ENCODE data around the gene HAPLN2.
"Not testable (repeated sequence)": the region's sequence is repeated elsewhere in the genome, so short reads cannot be mapped to it uniquely, and the experiment has no call there.

HAPLN2 gene

DNA sequence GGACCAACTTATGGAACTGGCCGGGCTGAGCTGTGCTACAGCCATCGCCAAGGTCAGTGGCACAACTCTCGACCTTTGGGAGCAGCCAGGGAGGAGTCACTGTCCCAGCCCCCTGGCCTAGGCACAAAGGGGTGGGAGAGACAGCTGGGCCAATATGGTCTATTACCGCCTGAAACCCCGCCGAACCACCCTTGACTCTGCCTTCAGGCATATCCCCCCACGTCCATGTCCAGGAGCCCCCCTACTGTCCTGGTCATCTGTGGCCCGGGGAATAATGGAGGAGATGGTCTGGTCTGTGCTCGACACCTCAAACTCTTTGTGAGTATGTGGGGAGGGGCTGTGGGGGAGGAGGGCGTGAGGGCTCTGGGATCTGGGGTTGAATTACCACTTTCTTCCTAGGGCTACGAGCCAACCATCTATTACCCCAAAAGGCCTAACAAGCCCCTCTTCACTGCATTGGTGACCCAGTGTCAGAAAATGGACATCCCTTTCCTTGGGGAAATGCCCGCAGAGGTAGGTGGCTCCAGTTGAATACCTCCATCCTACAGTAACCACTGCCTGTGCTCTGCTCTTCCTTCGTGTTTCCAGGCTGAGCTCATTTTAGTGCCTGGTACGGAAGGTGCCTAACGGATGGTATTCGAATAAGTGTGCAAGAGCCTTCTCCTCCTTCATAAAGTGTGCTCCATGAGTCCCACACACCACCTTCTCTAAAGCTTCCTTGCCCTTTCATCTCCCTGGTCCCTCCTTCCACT is 26.9 kb upstream of the HAPLN2 start:
- no peak for DNase-seq

DNA sequence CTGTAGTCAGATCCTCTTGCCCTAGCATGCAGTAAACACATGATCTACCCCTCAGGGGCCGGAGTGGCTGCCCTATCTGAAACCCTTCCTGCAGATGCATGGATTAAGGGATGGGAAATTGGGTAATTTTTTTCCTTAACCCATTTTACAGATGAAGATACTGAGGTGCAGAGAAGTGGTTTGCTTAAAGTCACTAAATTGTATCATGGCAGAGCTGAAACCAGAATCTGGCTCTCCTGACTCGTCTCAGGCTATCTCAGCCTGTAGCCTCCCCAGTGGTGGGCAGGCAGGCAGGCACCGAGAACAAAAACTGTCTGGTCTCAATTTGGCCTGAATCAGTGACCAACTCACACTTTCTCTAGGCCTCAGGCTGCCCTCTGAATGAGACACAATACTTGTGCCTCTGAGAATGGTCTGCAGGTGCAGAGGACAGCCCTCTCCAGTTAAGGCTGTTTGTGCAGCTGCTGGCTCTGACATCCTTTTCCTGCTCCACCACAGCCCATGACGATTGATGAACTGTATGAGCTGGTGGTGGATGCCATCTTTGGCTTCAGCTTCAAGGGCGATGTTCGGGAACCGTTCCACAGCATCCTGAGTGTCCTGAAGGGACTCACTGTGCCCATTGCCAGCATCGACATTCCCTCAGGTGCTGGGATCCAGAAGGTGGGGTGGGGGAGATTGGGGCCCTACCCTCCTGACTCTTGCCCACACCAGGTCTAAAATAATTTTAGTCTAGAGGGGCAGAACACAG is 26.1 kb upstream of the HAPLN2 start:
- DNase-seq = no peak

DNA sequence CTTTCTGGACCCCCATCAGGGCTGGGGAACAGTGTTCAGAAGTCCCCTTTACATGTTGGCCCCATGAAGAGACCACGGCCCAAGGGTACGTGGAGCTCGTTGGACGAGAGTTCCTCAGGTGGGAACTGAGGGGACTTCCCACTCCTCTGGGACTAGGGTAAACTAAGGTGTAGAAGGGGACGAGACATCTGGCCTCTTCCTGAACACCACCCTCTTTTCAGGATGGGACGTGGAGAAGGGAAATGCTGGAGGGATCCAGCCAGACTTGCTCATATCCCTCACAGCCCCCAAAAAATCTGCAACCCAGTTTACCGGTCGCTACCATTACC is 25.6 kb upstream of the HAPLN2 start:
- no peak for DNase-seq

DNA sequence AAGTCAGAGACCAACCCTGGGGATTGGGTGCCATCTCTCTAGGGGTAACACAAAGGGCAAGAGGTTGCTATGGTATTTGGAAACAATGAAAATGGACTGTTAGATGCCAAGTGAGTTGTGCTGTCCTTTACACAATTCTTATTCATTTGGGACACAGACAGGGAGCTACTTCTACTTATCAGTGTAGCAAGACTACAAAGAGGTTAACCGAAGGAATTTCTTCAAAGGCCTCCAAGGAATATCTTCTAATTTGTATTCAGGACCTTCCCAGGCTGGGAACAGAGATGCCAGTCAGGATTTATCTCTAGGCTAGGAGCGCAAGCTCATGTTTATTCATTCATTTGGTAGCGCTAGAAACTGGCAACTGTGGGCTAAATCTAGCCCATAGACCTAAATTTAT is 25.0 kb upstream of the HAPLN2 start:
- DNase-seq = no peak

DNA sequence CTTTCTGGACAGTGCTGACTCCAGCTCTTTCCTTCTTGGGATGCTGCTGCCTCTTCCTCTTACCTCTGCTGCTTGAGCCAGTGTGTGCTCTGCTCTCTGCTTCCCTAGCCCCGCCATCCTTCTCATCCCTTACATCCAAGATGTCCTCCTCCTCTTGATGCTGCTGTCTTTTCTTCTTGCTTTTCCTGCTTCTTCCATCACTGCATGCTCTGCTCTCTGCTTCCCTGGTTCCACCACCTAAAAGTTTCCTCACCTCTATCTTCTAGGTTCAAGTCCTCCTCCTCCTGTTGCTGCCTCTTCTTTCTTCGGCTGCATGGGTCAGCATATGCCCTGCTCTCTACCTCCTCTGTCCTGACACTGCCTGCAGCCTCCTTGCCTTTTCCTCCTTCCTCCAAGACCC is 24.2 kb upstream of the HAPLN2 start:
- DNase-seq = no peak

DNA sequence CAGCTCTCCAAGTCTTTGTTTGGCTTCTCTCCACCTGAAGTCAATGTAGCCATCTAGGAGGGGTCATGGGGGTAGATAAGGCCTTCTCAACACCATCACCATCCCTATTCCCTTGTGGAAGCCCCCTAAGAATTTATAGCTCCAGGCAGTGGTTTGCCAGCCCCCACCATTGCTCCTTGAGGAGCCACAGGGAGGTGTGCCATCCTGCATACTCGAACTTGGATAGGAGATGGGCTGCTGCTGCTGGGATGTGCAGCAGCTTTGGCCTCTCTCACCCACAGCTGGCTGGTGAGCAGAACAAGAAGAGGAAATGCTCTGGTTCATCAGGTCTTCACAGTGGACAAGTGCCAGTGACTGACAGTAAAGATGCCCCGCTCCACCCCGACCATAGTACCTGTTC is 22.8 kb upstream of the HAPLN2 start:
- DNase-seq = no peak

DNA sequence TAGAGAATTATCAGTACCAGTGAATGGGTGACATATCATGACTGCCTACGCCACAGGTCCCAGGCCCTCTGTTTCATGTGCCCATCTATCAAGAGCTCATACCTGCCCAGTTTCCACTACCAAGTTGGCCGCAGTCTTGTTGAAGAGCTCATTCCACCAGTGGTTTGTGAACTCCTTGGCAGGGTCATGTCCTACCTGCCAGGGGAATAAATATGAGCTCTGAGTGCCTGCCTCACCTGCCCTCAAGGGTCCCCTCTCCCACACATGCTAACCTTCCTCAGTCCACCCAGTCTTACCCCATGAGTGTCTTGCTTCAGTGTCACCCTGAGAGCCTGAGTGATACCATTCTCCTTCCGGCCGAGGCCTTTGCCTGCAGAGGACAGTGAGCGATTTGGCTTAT is 21.1 kb upstream of the HAPLN2 start:
- no peak for DNase-seq

DNA sequence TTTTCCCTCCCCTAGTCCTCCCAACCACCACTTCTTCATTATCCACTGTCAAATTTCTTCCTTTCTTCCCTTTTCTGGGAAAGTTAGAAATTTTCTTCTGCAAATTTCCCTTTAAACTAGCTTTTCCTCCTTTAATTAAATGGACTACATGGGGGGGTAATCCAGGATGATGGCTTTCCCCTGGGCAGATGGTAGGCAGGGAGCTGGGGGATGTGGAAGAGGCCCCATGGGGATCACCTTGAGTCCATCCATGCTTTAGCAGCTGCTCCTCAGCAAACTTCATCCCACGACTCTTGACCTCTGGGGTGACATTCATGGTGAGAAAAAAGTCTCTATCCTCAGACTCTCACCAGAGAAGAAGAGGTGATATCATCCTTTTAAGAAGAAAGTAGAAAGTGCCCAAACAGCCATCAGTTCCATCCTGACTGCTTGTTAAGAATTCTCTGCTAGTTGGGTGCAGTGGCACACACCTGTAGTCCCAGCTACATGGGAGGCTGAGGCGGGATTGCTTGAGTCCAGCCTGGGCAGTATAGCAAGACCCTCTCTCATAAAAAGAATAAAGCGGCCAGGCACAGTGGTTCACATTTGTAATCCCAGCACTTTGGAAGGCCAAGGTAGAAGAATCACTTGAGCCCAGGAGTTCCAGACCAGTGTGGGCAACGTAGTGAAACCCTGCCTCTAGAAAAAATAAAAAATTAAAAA is 20.3 kb upstream of the HAPLN2 start:
- DNase-seq = no peak

DNA sequence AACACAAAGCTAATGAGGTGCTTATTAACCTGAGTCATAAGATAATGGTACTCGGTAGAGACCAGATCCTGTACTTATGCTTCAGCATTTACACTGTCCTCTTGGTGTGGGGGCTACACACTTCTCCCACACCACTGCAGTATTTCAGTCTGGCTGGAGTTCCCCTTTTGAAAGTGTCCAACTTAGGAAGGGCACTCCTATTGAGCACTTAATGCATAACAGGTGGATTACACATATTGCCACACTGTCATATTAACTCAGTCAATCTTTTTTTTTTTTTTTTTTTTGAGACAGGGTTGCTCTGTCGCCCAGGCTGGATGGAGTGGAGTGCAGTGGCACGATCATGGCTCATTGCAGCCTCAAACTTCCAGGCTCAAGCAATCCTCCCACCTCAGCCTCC is 19.4 kb upstream of the HAPLN2 start:
- no peak for DNase-seq

DNA sequence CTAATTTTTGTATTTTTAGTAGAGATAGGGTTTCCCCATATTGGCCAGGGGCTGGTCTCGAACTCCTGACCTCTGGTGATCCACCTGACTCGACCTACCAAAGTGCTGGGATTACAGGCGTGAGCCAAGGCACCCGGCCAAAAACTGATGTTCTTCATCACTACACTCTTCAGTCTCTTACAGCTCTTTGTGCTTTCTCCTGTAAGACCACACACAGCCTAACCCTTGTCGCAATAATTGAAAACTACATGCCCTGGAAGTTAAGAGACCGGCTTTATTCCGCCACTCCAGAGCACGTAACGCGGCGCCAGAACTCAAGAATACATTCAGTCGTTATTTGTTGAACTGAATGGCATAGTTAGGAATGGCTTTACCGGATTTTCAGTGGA is 18.5 kb upstream of the HAPLN2 start:
- no peak for DNase-seq

DNA sequence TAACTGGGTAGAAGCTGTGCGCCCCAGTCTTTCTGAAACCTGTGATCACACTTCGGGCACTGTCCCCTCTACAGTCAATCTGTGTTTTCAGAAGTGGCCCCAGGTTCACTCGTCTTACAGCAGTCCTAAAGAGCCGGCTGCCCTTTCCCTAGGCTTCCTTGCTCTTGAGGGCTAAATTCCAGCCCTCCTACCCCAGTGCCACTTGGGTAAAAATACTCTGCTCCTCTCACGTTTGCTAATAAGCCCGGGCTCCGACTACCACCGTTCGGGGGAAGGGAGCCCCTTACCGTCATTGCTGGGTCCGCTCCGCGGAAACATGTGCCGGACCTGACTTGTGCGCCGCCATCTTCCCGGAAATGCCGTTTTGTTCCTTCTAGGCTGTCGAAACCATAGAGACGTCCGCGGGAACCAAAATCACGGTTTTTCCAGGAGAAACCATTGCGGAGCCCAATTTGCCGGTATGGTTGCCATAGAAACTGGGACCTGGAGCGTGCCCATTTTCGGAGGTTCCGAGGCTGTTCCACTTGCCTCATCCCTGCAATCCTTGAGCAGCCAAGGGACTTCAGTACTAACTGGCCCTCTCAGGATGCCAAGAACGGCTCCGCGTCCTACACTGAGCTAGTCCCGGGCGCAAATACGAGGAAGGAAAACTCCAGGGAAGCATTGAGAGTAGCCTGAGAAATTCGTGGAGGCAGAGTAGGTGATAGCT is 17.9 kb upstream of the HAPLN2 start, which contains the start of gene GPATCH4:
GPATCH4 (minus strand) TSS at position 358 of the 709 bp plus-strand sequence.
- peak; percentile 62 for DNase-seq

DNA sequence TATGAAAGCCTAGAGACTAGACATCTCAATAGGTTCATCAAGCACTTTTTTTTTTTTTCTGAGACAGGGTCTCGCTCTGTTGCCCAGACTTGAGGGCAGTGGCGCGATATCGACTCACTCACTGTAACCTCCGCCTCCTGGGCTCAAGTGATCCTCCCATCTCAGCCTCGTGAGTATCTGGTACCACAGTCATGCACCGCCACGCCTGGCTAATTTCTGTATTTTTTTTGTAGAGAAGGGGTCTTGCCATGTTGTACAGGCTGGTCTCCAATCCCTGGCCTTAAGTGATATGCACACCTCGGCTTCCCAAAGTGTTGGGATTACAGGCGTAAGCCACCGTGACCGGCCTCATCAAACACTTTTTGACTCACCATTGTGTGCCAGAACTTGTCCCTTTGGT is 17.3 kb upstream of the HAPLN2 start:
- no peak for DNase-seq

DNA sequence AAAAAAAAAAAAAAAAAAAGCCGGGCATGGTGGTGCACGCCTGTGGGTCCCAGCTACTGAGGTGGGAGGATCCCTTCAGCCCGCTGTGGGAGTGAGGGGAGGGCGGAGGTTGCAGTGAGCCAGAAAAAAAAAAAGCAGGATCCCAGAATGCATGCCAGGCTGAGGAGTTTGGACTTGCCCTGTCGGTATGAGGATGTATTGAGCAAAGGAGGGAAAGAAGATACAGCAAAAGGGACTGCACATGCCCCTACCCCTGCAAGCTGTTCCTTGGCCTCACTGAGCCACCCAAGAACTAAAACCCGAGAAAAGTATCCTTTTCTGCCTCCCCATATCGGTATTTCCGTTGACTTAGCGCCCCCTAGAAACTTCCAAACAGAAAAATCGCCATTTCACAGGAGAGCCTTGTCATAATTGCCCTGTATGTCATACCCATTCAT is 16.6 kb upstream of the HAPLN2 start:
- no peak for DNase-seq

DNA sequence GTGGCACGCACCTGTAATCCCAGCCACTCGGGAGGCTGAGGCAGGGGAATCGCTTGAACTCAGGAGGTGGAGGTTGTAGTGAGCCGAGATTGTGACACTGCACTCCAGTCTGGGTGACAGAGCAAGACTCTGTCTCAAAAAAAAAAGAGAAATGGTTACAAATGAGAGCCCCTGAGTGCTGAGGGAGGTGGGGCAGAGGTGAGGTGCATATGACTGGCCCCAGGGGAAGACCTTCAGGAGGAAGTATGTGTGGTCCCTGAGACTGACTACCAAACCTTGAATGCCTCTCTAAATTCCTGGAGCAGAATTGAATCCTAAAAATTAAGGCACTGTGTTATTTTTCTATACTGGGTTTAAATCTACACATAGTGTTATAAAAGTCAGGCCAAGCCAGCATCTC is 11.9 kb upstream of the HAPLN2 start:
- DNase-seq = not testable (repeated sequence)

DNA sequence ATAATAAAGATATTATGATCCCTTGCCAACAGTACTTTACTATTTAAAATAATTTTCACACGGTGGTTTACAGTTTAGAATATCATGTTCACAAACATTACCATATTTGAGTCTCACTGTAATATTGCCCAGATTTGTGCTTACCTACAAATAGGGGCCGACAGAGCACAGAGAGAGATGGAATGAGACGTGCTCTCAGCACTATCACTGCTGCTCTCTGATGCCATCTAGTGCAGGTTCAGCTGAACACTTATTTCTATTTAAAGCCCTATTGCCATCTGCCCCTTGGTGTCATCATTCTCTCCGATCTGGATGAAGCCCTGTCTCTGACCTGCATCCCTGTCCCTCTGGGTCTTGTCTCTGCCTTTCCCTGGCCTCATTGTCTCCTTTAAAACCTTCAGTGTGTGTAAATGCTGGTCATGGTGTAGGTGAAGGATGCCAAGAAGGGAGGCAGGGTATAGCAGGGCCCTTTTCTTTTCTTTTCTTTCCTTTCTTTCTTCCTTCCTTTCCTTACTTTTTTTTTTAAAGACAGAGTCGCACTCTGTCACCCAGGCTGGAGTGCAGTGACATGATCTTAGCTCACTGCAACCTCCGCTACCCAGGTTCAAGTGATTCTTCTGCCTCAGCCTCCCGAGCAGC is 11.1 kb upstream of the HAPLN2 start:
- peak; percentile 58 for DNase-seq

DNA sequence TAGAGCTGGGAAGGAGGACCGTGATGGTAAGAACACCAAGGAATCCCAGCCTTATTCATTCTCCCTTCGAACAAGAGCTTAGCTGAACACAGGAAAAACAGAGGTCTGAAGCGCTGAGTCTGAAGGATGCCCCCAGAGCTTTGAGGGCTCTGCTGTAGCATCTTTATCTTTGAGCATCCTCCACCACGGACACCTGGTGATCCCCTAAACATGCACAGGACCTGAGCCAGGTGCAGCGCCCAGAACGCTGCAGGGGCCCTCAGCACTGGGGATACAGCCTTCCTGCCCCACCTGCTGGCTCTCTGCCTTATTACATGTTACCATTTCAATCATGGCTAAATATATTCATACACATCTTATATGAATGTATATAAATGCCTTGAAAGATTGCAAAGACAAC is 10.2 kb upstream of the HAPLN2 start:
- peak; percentile 61 for DNase-seq

DNA sequence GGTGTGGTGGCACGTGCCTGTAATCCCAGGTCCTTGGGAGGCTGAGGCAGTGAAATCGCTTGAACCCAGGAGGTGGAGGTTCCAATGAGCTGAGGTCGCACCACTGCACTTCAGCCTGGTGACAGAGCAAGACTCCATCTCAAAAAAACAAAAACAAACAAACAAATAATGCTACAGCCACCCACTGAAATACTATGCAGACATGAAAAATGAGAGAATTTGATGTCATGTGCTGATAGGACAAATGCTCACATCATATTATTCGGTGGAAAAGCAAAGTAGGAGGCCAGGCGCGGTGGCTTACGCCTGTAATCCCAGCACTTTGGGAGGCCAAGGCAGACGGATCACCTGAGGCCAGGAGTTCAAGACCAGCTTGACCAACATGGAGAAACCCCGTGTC is 9.1 kb upstream of the HAPLN2 start:
- not testable (repeated sequence) for DNase-seq

DNA sequence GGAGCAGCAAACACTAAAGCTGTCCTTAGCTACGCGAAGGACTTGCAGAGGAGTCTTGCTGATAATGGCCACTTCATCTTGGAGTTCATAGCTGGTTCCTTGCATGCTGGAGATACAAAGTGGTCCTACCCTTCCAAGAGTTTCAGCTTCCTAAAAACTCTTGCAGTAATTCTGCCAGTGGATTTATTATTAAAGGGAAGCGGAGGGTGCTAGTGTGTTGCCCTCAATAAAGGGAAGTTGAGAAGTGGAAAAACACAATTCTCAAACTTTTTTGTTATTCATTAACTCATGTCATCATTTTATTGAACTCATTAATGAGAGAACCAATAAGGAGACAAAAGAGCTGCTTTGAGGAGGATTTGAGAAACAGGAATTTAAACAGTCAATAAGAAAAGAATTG is 6.5 kb upstream of the HAPLN2 start:
- DNase-seq = no peak

DNA sequence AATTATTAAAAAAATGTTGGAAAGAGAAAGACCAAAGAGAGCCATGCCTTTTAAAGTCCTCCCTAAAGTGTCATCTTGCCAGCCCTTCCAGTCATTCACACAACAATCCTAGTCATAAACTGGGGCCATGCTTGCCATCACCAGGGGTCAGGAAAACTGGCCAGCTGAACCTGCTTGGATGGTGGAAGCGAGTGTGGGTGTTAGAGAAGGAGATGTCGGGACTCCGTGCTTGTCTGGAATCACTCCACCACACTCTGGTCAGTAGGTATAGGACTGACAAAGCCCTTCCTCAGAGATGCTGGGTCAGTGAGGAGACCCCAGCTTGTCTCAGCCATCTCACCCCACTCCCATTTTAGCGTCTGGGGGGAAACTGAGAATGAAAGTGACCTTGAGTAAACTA is 3.3 kb upstream of the HAPLN2 start:
- no peak for DNase-seq

DNA sequence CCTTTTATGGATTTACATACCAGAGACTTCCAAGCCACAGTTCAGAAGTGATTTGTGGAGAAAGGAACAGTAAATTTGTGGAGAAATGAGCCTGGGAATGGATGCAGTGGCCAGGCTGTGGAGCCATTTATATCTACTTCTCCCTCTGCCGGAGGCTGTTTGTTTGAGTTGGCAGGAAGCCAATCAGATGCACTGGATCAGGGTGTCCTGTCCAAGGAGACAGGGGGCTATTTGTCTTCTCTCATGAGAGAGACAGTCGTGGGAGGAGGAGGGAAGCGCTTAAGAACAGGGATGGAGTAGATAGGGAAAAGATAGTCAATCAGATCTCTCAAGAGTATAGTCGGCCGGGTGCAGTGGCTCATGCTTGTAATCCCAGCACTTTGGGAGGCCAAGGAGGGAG is 2.8 kb upstream of the HAPLN2 start:
- no peak for DNase-seq

DNA sequence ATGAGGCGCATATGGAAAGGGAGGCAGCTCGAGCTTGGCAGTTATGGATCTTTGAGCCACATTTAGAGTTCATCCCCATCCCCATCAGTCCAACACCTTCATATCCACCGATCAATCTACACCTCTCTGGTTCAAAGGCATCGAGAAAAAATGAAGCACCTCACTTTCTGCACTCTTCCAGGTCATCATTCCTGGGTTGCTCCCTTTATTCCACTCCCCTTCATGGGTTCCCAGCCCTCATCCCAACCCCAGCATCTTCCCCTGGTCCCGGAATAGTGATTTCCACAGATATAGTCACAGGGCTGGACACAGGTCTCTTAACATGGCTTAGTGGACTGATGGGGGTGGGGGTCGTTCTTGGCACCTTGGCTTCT is 354 bp downstream of the HAPLN2 start:
- DNase-seq = no peak

DNA sequence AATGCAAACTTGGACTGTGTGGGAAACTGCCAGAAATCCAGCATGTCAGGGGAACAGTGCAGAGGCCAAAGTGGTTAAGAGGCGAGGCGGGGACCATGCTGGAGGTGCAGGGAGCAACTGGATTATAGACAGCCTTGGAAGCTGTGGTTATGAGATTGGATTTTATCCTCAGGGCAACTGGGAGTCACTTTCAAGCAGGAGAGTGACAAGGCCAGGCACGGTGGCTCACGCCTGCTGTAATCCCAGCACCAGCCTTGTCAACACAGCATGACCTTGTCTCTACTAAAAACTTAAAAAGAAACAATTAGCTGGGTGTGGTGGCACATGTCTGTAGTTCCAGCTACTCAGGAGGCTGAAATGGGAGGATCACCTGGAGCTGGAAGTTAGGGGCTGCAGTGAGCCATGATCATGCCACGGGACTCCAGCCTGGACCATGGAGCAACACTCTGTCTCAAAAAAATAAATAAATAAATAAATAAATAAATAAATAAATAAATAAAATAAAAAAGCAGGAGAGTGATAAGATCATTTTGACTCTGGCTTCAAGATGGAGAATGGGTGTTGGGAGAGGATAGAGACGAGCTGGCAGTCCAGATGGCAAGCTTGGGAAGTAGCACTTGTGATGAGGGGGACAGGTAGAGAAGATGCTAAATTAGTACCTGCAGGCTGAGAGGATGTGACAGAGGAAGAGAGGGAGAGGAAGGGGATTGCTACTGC is 3.5 kb downstream of the HAPLN2 start:
- DNase-seq = no peak
